ENCODE results near the gene CCDC102B. TPM values are rescaled to one million over a fixed set of nuclear protein-coding genes. Genes with fewer than 3 reads are reported as not detected.

CCDC102B gene
- total RNA-seq, 1 donor from 2014 or later: 6.1 TPM

DNA sequence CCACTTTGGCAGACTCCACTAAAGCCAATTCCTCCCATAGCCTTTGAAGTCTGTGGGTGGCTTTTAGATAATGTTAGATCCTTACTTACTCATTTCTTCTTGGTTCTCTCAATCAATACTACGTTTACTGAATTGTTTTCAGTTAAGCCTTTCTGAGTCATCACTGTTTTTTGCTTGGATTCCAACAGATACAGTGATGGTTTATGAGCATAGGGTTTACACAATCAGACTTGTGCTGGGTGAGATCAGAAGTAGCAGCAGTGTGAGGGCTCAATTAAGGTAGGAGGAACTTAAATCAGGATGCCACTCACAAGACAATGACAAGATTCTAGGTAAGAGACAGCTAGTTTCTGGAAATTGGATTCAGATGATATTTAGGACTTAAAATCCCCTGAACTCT is 305.1 kb downstream of the CCDC102B start:
- Histone ChIP-seq H3K27ac (replicated peaks) (no peak overlapping the region), H3K4me1 (no peaks in the 10 kb centered on the region), H3K9me3 (replicated peaks) (no peaks in the 10 kb centered on the region), H3K4me3 (no peak overlapping the region), H3K36me3 (no peaks in the 10 kb centered on the region), H3K27me3 (ENCODE audit: low read depth) (no peaks in the 10 kb centered on the region)
- TF ChIP-seq, protein P1, sequence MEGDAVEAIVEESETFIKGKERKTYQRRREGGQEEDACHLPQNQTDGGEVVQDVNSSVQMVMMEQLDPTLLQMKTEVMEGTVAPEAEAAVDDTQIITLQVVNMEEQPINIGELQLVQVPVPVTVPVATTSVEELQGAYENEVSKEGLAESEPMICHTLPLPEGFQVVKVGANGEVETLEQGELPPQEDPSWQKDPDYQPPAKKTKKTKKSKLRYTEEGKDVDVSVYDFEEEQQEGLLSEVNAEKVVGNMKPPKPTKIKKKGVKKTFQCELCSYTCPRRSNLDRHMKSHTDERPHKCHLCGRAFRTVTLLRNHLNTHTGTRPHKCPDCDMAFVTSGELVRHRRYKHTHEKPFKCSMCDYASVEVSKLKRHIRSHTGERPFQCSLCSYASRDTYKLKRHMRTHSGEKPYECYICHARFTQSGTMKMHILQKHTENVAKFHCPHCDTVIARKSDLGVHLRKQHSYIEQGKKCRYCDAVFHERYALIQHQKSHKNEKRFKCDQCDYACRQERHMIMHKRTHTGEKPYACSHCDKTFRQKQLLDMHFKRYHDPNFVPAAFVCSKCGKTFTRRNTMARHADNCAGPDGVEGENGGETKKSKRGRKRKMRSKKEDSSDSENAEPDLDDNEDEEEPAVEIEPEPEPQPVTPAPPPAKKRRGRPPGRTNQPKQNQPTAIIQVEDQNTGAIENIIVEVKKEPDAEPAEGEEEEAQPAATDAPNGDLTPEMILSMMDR (IDR thresholded peaks at IDR 0.05; ENCODE audit: borderline replicate concordance): no peak
- no peak for DNase-seq
- intact Hi-C loops (cut with micrococcal nuclease): no loop called here

Other genes with a start within 250 kb of the CCDC102B start
- 26.3 TPM for gene TMX3, start 83.0 kb upstream of the CCDC102B start, total RNA-seq

Data from left ventricle myocardium inferior (tissue), 1 donor.